ENCODE measurements around the gene TUBB1.

Gene TUBB1

DNA sequence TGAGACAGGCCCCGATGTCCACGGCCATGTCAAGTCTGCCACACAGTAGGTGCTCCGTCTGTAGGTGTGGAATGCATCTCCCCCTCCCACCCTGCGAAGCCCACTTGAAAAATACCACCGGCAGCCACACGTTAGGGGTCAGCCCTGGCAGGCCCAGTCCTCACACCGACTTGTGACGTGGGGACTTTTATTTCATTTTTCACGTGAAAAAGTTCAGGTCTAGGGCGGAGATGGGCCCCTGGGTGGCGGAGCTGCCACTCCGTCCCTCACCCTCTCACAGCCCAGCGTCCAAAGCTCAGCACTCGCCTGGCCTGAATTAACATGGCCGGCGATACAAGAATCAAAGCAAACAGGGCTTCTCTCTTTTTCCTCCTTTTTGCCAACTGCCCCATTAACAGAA lies 3.8 kb upstream of the TUBB1 start:
- no peak for TF ChIP-seq CTCF (IDR thresholded peaks at IDR 0.05; ENCODE audit: low read depth, low read length, missing control alignments)
- DNase-seq (ENCODE audit: extremely low read depth, low read depth), result no peak
- no peak overlapping the region for H3K4me3 ChIP-seq (replicated peaks; ENCODE audit: low read depth, low read length)

DNA sequence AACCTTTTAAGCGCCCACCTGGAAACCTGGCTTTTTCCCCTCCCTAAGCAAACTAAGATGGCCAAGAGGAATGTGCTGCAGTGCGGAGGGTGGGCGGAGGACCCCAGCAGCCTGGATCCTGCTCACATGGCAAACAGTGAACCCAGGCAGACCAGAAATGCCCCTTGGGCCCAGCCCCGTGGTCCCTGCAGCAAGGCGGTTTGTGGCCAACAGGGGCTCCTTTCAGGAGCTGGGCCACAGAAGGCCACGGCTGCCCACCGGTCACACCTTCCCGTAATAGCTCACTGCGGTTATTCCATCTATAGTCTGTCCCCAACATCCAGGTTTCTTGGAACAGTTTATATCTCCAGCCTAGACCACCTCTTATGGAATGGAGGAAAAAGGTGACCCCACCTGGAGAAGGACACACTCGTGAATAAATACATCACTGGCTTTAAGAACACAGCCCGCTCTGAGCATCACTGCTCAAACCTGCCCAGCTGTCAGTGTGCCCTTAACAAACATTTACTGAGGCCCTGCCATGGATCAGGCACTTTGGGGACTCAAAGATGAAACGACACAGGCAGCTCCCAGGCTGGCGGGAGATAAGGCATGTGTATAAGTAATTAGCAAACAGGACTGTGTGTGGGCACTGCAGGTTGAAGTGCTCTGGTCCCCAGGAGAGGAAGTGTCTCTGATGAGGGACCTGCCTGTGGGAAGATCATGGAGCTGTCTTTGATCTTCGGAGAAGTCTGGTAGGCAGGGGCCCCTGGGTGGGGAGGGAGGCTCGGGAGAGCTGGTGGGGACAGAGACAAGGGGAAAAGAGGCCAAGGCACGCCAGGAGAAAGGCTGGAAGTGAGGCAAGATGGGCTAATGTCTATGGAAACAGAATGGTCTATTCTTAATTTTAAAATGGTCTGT lies 3.2 kb upstream of the TUBB1 start:
- no peak for TF ChIP-seq CTCF (IDR thresholded peaks at IDR 0.05; ENCODE audit: low read depth, low read length, missing control alignments)

DNA sequence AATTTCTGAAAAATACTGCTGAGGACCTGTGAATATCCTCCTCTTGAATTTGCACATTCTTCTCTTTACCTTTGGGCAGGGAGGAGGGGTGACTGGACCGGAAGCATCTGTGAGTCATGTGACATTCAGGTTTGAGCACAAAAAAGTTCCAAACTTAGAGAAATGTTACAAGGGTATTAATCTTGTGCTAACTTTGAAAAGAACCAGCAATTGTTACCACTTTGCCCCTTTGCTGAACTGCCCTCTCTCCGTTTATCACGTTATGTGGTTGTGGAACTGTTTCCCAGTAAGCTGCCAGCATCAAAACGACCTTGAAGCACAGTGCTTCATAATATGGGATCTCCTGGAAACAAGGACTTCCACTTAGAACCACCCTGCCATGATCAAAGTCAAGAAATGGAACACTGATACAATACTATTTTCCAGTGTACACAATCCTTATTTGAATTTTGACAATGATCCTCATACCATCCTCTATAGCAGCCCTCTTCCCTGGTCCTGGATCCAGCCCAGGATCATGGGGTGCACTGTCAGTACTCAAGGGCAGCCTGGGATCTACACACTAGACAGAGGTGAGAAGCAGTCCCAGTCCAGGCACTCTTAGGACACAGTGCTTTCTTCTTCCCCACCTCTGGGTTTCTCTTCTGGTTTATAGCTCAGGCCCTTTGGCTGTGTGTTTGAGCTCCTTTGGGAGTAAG lies 2.3 kb upstream of the TUBB1 start:
- no peak for TF ChIP-seq CTCF (IDR thresholded peaks at IDR 0.05; ENCODE audit: low read depth, low read length, missing control alignments)
- no peak for DNase-seq (ENCODE audit: extremely low read depth, low read depth)
- no peak overlapping the region for H3K4me3 ChIP-seq (replicated peaks; ENCODE audit: low read depth, low read length)

More for the DNA sequence above, 3.2 kb upstream of the TUBB1 start:
- no peak for DNase-seq (ENCODE audit: extremely low read depth, low read depth)
- H3K4me3 ChIP-seq (replicated peaks; ENCODE audit: low read depth, low read length), result no peak overlapping the region

- TF ChIP-seq CTCF (IDR thresholded peaks at IDR 0.05; ENCODE audit: low read depth, low read length, missing control alignments), result no peak
- DNase-seq (ENCODE audit: extremely low read depth, low read depth), result no peak
- no peak overlapping the region for H3K4me3 ChIP-seq (replicated peaks; ENCODE audit: low read depth, low read length)
Measured at GRCh38 chr20:59017493-59018231, 1.6 kb upstream of the TUBB1 start.

- DNase-seq (ENCODE audit: extremely low read depth, low read depth), result no peak
- no peak for TF ChIP-seq CTCF (IDR thresholded peaks at IDR 0.05; ENCODE audit: low read depth, low read length, missing control alignments)
- H3K4me3 ChIP-seq (replicated peaks; ENCODE audit: low read depth, low read length), result no peak overlapping the region
Measured at GRCh38 chr20:59018817-59019216, 412 bp upstream of the TUBB1 start.

DNA sequence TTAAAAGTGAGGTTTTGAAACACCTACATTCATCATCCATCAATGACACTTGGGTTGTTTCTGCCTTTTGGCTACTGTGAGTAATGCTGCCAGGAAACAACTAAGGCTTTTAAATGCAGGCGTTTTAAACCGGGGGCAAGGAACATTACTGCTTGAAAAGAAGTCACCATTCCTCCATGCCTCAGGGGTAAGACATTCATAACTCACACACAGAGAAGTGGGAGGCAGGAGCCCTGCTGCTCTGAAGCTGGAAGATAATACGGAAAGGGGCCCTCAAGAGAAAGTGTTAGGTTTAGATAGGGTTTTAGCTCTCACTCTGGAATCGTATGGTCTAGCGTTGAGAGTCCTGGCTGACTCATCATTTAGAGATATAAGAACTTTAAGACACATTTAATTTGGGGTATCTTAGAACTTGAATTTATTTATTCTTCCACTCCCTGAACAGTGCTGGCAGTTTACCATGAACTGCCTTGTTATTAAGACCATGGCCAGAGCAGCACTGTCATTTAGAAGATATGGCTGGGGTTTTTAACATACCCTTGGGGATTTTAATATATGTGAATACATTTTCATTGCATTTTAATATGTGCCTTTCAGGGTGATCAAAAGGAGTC lies 1.8 kb downstream of the TUBB1 start:
- no peak overlapping the region for H3K4me3 ChIP-seq (replicated peaks; ENCODE audit: low read depth, low read length)
- no peak for DNase-seq (ENCODE audit: extremely low read depth, low read depth)
- no peak for TF ChIP-seq CTCF (IDR thresholded peaks at IDR 0.05; ENCODE audit: low read depth, low read length, missing control alignments)
